Endothelial cell of umbilical vein (primary cell): Measurements from ENCODE around the gene APC2. TPM values are rescaled to one million over a fixed set of nuclear protein-coding genes. Genes with fewer than 3 reads are reported as not detected.

Source experiments
- BruUV-seq: library from RNA; stranded (reverse); fragments of 400-500 nt; replicated peaks from 2 replicates; lab custom pipeline; 2021; lab: Mats Ljungman, UMichigan
- CTCF ChIA-PET: fragments of 300-600, 350-600 bp; sonication (Branson Sonifier 250); formaldehyde crosslinking; loops from one replicate; lab custom pipeline; 2021; ENCODE audit warnings: antibody characterized with exemption, inconsistent platforms; lab: Charles Lee
- POLR2A ChIA-PET: fragments of 300-600, 350-600 bp; sonication (Branson Sonifier 250); formaldehyde crosslinking; loops from one replicate; lab custom pipeline; 2021; ENCODE audit warnings: antibody characterized with exemption, inconsistent platforms; lab: Charles Lee
- DNase-seq: peaks from one replicate; pipeline ENCODE4 v3.0.0-alpha.2; 2011; ENCODE audit warnings: low read depth, low spot score
- FAIRE-seq: peaks from 2 replicates; lab custom pipeline; 2011; peaks lifted over from hg19 to GRCh38; lab: Jason Lieb, UNC
- H2AFZ ChIP-seq: 2 replicates; pipeline ENCODE4 v1.6.0; 2012; ENCODE audit warnings: low read depth, low read length, control low read depth, inconsistent platforms
- H3K27ac ChIP-seq: 2 replicates; pipeline ENCODE4 v1.5.1; 2011; ENCODE audit warnings: low read depth, mild to moderate bottlenecking, control low read depth, low read length, moderate library complexity; ENCODE audit not compliant: insufficient read depth
- H3K27me3 ChIP-seq, 2 experiments: 2 replicates each; pipeline versions ENCODE4 v1.6.0 to v1.6.1; 2011; ENCODE audit warnings: low read length in 2 of 2, mixed read lengths in 1 of 2; ENCODE audit not compliant: control insufficient read depth in 2 of 2, insufficient read depth in 2 of 2
- H3K36me3 ChIP-seq, 2 experiments: 2 replicates in 1 of 2; 3 replicates in 1 of 2; pipeline ENCODE4 v1.5.1; 2011; ENCODE audit warnings: low read length in 2 of 2, mild to moderate bottlenecking in 1 of 2, moderate library complexity in 1 of 2; ENCODE audit not compliant: control insufficient read depth in 2 of 2, insufficient read depth in 2 of 2; ENCODE audit errors: extremely low read depth in 1 of 2
- H3K4me1 ChIP-seq: 3 replicates; pipeline ENCODE4 v1.5.1; 2011; ENCODE audit warnings: mild to moderate bottlenecking, low read length; ENCODE audit not compliant: control insufficient read depth, insufficient read depth; ENCODE audit errors: extremely low read depth
- H3K4me2 ChIP-seq: 2 replicates; pipeline ENCODE4 v1.6.1; 2011; ENCODE audit warnings: low read length, control low read depth, mixed read lengths; ENCODE audit not compliant: insufficient read depth
- H3K4me3 ChIP-seq, 3 experiments: fragments of 200-600 bp in 1 of 3; sonication (generic), shearing (Covaris generic) in 1 of 3; replicated peaks in 1 of 3; 2 replicates each; pipeline ENCODE4 v1.5.1; 2011 to 2016; ENCODE audit warnings: control low read depth in 3 of 3, low read length in 3 of 3, mild to moderate bottlenecking in 2 of 3, inconsistent platforms in 1 of 3, low read depth in 1 of 3, moderate library complexity in 1 of 3; ENCODE audit not compliant: insufficient read depth in 1 of 3
- H3K79me2 ChIP-seq: 2 replicates; pipeline ENCODE4 v1.6.0; 2012; ENCODE audit warnings: low read length, inconsistent platforms; ENCODE audit not compliant: control insufficient read depth, insufficient read depth
- H3K9ac ChIP-seq: replicated peaks from 2 replicates; pipeline ENCODE3; 2011; ENCODE audit warnings: low read length, control low read depth; ENCODE audit not compliant: insufficient read depth; ENCODE audit errors: extremely low read depth
- H3K9me1 ChIP-seq: replicated peaks from 3 replicates; pipeline ENCODE4 v1.6.0; 2011; ENCODE audit warnings: mild to moderate bottlenecking, low read length; ENCODE audit not compliant: control insufficient read depth, insufficient read depth; ENCODE audit errors: extremely low read depth
- H3K9me3 ChIP-seq: replicated peaks from 2 replicates; pipeline ENCODE4 v1.5.1; 2012; ENCODE audit warnings: low read length, inconsistent platforms; ENCODE audit not compliant: control insufficient read depth, insufficient read depth
- H4K20me1 ChIP-seq: replicated peaks from 2 replicates; pipeline ENCODE3; 2011; ENCODE audit warnings: mild to moderate bottlenecking, low read length; ENCODE audit not compliant: control insufficient read depth, insufficient read depth; ENCODE audit errors: extremely low read depth
- EZH2 ChIP-seq: IDR thresholded peaks from 2 replicates; pipeline ENCODE4 v1.6.1; 2012; ENCODE audit warnings: borderline replicate concordance, low read depth, mild to moderate bottlenecking, moderate library complexity, low read length, inconsistent platforms; ENCODE audit not compliant: severe bottlenecking
- FOS ChIP-seq: IDR thresholded peaks from 2 replicates; pipeline ENCODE4 v1.6.1; 2011; ENCODE audit warnings: mild to moderate bottlenecking, low read length, moderate library complexity, borderline replicate concordance; ENCODE audit not compliant: insufficient read depth
- POLR2A ChIP-seq: IDR thresholded peaks from 2 replicates; pipeline ENCODE4 v1.6.1; 2012; ENCODE audit warnings: low read depth, mild to moderate bottlenecking, control low read depth, low read length
- POLR2AphosphoS5 ChIP-seq: IDR thresholded peaks from 2 replicates; pipeline ENCODE4 v1.6.1; 2012; ENCODE audit warnings: low read depth, mild to moderate bottlenecking, control low read depth, low read length, moderate library complexity; ENCODE audit not compliant: insufficient read depth
- dilution Hi-C: fragments of 300-500 bp; cut with MboI; formaldehyde crosslinking; loops from one replicate; pipeline ENCODE4 v1.15.0; 2019; ENCODE audit warnings: low sequenced_read_pairs; ENCODE audit not compliant: extremely low pct_ligation_motif_present
- intact Hi-C: fragments of 100-400 bp; cut with micrococcal nuclease; formaldehyde crosslinking; loops from one replicate; pipeline ENCODE4 v1.10.0; 2022
- polyA plus RNA-seq, 4 experiments: library from polyadenylated mRNA; depleted of rRNA in 3 of 4; stranded (reverse) in 3 of 4; unstranded in 1 of 4; fragments of >200 nt; gene quantifications; 2 replicates each; pipeline versions ENCODE4 v1.2.1 to v1.2.3, GENCODE V29; 2011 to 2012; ENCODE audit warnings: missing spikeins in 1 of 4
- total RNA-seq: library from RNA; stranded (reverse); gene quantifications from 2 replicates; pipeline ENCODE4 v1.2.3, GENCODE V29; 2021
- TF ChIP-seq, protein P1 (sequence below), 2 donors: IDR thresholded peaks; 1 replicate in 1 of 2; 2 replicates in 1 of 2; pipeline ENCODE4 v1.5.1; 2011; ENCODE audit warnings: low read length in 2 of 2, mild to moderate bottlenecking in 2 of 2, moderate library complexity in 2 of 2, control low read depth in 1 of 2, inconsistent platforms in 1 of 2, low read depth in 1 of 2; ENCODE audit not compliant: insufficient read depth in 1 of 2; ENCODE audit errors: extremely low read depth in 1 of 2
- TF ChIP-seq, protein P2 (sequence below): IDR thresholded peaks from 2 replicates; pipeline ENCODE4 v1.6.1; 2011; ENCODE audit not compliant: insufficient read depth, insufficient read length

APC2 gene
- total and polyA plus RNA-seq, 2 donors (not counting 3 experiments of a cell fraction or from before 2014, with no cell fraction given), result 0.01 to 0.04 TPM

DNA sequence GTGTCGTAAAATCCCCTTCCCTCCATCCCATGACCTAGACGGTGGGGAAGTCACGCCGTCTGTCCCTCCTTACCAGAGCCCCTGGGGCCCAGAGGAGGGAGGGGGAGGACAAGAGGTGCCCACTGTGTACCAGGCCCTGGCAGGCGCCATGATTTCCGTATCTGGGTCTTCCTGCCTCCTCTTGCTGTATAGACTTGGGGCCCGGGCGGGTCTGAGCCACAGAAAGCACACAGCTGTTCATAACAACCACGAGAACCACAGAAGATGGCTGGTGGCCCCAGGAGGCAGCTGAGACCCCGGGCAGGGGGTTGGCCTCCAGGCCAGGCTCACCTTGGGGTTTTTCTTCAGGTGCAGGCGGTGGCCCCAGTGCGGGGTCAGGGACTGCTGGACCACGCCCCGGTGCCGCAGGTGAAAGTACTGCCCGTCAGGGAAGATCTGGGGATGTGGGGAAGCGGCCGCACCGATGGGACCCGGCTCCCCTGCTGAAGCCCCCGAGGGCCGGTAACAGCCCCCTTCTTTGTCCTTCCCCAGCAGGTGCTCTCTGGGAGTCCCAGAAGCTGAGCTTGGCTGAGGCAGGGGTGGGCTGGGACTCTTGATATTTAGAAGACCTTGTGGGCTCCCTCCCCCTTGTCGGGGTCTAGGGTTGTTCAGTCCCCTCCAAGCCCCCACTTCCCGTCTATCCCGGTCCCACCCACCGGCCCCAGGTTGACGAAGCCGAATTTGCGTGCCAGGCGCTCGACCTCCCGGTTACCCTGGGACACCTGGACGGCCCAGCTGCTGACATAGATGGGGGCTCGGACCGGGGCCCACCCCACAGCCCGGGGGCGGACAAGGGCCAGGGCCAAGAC lies 39.8 kb downstream of the APC2 start:
- Histone ChIP-seq H3K9ac (no peak overlapping the region), H3K79me2 (no peaks in the 10 kb centered on the region), H3K27me3 (peaks cover 0 to 6% of the 10 kb centered on the region in 2 experiments), H3K4me2 (peak overlapping the region; percentile 37), H3K27ac (no peak overlapping the region), H4K20me1 (no peaks in the 10 kb centered on the region), H3K36me3 (no peaks in the 10 kb centered on the region), H3K4me1 (peaks cover 10% of the 10 kb centered on the region), H3K4me3 (peak overlapping the region; percentile 9 to 51 (median 11)), H3K9me3 (no peaks in the 10 kb centered on the region), H2AFZ (peak overlapping the region; percentile 66), H3K9me1 (no peaks in the 10 kb centered on the region)
- DNase-seq (no peak), FAIRE-seq (no peak)
- TF ChIP-seq FOS, result no peak
- peak; percentile 20 for TF ChIP-seq POLR2A
- TF ChIP-seq EZH2, result no peak
- dilution Hi-C loops (no loop called here), intact Hi-C loops (loop anchor here (1.0 to 2.0 kb wide), 2 partner anchors 10 to 19 kb away; partner anchors contain the start of gene C19orf25)
- CTCF ChIA-PET, result interaction anchor here (2.0 kb wide), 1 partner anchor 13 kb away, joined by 8 read pairs; no protein-coding TSS in a partner anchor
- POLR2A ChIA-PET, result no interaction called here
- no TSS peak for BruUV-seq

DNA sequence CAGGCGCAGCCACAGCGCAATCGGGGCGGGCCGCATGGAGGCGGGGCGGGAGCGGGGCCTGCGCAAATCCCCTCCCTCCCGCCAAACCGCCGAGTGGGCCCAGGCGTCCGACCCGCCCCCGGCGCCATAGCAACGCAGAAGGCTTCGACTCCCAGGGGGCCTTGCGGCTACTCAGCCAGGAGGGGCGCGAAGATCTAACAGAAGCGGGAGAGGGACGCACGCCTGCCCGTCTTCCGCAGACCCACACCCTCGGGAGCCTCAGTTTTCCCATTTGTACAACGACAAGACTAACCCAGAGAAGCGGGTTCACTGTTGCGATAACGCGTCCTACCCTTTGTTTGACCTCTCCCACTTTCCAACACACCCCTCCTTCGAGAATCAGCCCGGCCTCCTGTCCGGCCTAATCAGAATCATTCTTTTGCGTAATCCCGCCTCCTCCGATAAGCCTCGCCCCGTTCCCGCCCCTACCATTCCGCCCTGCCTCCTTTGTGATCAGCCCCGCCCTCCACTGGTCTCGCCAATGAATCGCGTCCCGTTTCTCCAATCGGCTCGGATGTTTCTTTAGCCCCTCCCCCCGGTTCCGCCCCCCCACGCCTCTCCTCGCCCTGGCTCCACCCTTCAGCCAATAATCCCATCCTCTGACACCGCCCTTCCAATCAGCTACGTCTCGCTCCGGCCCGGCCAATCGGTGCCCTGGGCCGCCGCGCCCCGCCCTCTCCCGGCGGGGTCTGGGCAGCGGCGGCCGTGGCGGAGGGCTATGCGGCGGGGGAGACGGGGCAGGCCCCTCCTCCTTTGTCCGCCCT lies 40.6 kb downstream of the APC2 start, which contains the start of gene PCSK4:
Gene PCSK4, minus strand, starts transcription at position 40 of the 803 bp plus-strand sequence. Its CDS starts 4 bp downstream, at position 36.
- Histone ChIP-seq H3K4me2 (peak within 1 kb of the TSS; percentile 46), H3K9me1 (no peaks in the 10 kb centered on the region), H3K79me2 (no peaks in the 10 kb centered on the region), H3K36me3 (no peaks in the 10 kb centered on the region), H3K27me3 (peaks cover 0 to 6% of the 10 kb centered on the region in 2 experiments), H3K4me3 (peak within 1 kb of the TSS; percentile 11 to 51 (median 35)), H2AFZ (peak within 1 kb of the TSS; percentile 79), H3K9me3 (no peaks in the 10 kb centered on the region), H4K20me1 (no peaks in the 10 kb centered on the region), H3K27ac (no peak within 1 kb of the TSS), H3K4me1 (peaks cover 10% of the 10 kb centered on the region), H3K9ac (no peak within 1 kb of the TSS)
- intact Hi-C loops, result loop anchor here (1.0 to 2.0 kb wide), 2 partner anchors 11 to 20 kb away; partner anchors contain the start of gene C19orf25
- TF ChIP-seq POLR2AphosphoS5 (peak; percentile 48), POLR2A (peak; percentile 8), FOS (no peak)
- TF ChIP-seq, protein P1, sequence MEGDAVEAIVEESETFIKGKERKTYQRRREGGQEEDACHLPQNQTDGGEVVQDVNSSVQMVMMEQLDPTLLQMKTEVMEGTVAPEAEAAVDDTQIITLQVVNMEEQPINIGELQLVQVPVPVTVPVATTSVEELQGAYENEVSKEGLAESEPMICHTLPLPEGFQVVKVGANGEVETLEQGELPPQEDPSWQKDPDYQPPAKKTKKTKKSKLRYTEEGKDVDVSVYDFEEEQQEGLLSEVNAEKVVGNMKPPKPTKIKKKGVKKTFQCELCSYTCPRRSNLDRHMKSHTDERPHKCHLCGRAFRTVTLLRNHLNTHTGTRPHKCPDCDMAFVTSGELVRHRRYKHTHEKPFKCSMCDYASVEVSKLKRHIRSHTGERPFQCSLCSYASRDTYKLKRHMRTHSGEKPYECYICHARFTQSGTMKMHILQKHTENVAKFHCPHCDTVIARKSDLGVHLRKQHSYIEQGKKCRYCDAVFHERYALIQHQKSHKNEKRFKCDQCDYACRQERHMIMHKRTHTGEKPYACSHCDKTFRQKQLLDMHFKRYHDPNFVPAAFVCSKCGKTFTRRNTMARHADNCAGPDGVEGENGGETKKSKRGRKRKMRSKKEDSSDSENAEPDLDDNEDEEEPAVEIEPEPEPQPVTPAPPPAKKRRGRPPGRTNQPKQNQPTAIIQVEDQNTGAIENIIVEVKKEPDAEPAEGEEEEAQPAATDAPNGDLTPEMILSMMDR (IDR thresholded peaks at IDR 0.05; ENCODE audit: extremely low read depth in 1 of 2, insufficient read depth in 1 of 2, low read depth in 1 of 2, low read length in 2 of 2), result no peak
- TF ChIP-seq, protein P2, sequence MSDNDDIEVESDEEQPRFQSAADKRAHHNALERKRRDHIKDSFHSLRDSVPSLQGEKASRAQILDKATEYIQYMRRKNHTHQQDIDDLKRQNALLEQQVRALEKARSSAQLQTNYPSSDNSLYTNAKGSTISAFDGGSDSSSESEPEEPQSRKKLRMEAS, result no peak
- ChIA-PET POLR2A (interaction anchor here (0.5 to 1.5 kb wide), 4 partner anchors 24 to 271 kb away, joined by 3 to 9 read pairs (median 4); partner anchors contain the start of gene CIRBP), CTCF (interaction anchor here (1.3 to 2.0 kb wide), 4 partner anchors 12 to 56 kb away, joined by 3 to 8 read pairs (median 8); no protein-coding TSS in a partner anchor)
- BruUV-seq, result no TSS peak
- DNase-seq (peak; percentile 99), FAIRE-seq (peak; percentile 99)
- dilution Hi-C loops, result no loop called here
